Parathyroid adenoma (tissue), 2 donors: Measurements from ENCODE around the gene MTMR12.
"Not testable (repeated sequence)": the region's sequence is repeated elsewhere in the genome, so short reads cannot be mapped to it uniquely, and the experiment has no call there.

ENCODE experiments used
- H2AFZ ChIP-seq: fragments of 300-600 bp; sonication (generic); one replicate; pipeline ENCODE4 v1.7.0; 2017; ENCODE audit warnings: antibody characterized with exemption, mild to moderate bottlenecking
- H3K27ac ChIP-seq: fragments of 300-600 bp; sonication (generic); one replicate; pipeline ENCODE4 v1.7.0; 2017
- H3K27me3 ChIP-seq: fragments of 300-600 bp; sonication (generic); one replicate; pipeline ENCODE4 v1.7.0; 2017; ENCODE audit warnings: low read length; ENCODE audit not compliant: control insufficient read depth, insufficient read depth
- H3K36me3 ChIP-seq: fragments of 300-600 bp; sonication (generic); one replicate; pipeline ENCODE4 v1.7.0; 2017; ENCODE audit warnings: low read length; ENCODE audit not compliant: control insufficient read depth, insufficient read depth
- H3K4me1 ChIP-seq: fragments of 300-600 bp; sonication (generic); one replicate; pipeline ENCODE4 v1.7.0; 2017; ENCODE audit warnings: control low read depth
- H3K4me2 ChIP-seq: fragments of 300-600 bp; sonication (generic); one replicate; pipeline ENCODE4 v1.7.0; 2017; ENCODE audit warnings: low read length
- H3K4me3 ChIP-seq: fragments of 300-600 bp; sonication (generic); one replicate; pipeline ENCODE4 v1.7.0; 2017; ENCODE audit warnings: low read depth, low read length
- H3K79me2 ChIP-seq: fragments of 300-600 bp; sonication (generic); one replicate; pipeline ENCODE4 v1.7.0; 2017; ENCODE audit warnings: control low read depth
- H3K9ac ChIP-seq: fragments of 300-600 bp; sonication (generic); one replicate; pipeline ENCODE4 v1.7.0; 2017; ENCODE audit warnings: mild to moderate bottlenecking
- H3K9me3 ChIP-seq: fragments of 300-600 bp; sonication (generic); one replicate; pipeline ENCODE4 v1.7.0; 2017; ENCODE audit warnings: low read length; ENCODE audit not compliant: control insufficient read depth
- TF ChIP-seq, protein P1 (sequence below): fragments of 300-600 bp; sonication (generic); IDR thresholded peaks from one replicate; pipeline ENCODE4 v1.7.0; 2017; ENCODE audit warnings: antibody characterized with exemption, mild to moderate bottlenecking
- donor health status: primary hyperparathyroidism.

Gene MTMR12

GRCh38 chr5:32326216-32326772, 13.6 kb upstream of the MTMR12 start:
- Histone ChIP-seq H3K9me3 (no peaks in the 10 kb centered on the region), H3K9ac (no peak overlapping the region), H3K4me2 (no peak overlapping the region), H2AFZ (peak overlapping the region; percentile 22), H3K27ac (no peak overlapping the region), H3K4me1 (no peaks in the 10 kb centered on the region), H3K4me3 (no peak overlapping the region), H3K27me3 (no peaks in the 10 kb centered on the region), H3K36me3 (no peaks in the 10 kb centered on the region), H3K79me2 (no peaks in the 10 kb centered on the region)
- TF ChIP-seq, protein P1, sequence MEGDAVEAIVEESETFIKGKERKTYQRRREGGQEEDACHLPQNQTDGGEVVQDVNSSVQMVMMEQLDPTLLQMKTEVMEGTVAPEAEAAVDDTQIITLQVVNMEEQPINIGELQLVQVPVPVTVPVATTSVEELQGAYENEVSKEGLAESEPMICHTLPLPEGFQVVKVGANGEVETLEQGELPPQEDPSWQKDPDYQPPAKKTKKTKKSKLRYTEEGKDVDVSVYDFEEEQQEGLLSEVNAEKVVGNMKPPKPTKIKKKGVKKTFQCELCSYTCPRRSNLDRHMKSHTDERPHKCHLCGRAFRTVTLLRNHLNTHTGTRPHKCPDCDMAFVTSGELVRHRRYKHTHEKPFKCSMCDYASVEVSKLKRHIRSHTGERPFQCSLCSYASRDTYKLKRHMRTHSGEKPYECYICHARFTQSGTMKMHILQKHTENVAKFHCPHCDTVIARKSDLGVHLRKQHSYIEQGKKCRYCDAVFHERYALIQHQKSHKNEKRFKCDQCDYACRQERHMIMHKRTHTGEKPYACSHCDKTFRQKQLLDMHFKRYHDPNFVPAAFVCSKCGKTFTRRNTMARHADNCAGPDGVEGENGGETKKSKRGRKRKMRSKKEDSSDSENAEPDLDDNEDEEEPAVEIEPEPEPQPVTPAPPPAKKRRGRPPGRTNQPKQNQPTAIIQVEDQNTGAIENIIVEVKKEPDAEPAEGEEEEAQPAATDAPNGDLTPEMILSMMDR = no peak

DNA sequence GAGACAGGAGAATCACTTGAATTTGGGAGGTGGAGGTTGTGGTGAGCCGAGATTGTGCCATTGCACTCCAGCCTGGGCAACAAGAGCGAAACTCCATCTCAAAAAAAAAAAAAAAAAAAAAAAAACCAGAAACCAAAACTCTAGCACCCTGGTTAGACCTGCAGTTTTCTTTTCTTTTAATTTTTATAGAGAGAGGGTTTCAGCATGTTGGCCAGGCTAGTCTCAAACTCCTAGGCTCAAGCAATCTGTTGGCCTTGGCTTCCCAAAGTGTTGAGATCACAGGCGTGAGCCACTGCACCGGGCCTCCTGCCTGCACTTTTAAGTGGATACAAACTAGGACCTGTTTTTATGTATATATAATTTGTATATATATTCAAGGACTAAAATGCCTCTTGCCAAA, 12.9 kb upstream of the MTMR12 start:
- H2AFZ ChIP-seq = peak overlapping the region; percentile 22
- TF ChIP-seq, protein P1 = no peak
- no peaks in the 10 kb centered on the region for H3K9me3 ChIP-seq
- H3K27ac ChIP-seq = no peak overlapping the region
- H3K9ac ChIP-seq = no peak overlapping the region
- H3K36me3 ChIP-seq = no peaks in the 10 kb centered on the region
- H3K4me1 ChIP-seq = no peaks in the 10 kb centered on the region
- no peak overlapping the region for H3K4me2 ChIP-seq
- no peaks in the 10 kb centered on the region for H3K27me3 ChIP-seq
- no peaks in the 10 kb centered on the region for H3K79me2 ChIP-seq
- H3K4me3 ChIP-seq = no peak overlapping the region

DNA sequence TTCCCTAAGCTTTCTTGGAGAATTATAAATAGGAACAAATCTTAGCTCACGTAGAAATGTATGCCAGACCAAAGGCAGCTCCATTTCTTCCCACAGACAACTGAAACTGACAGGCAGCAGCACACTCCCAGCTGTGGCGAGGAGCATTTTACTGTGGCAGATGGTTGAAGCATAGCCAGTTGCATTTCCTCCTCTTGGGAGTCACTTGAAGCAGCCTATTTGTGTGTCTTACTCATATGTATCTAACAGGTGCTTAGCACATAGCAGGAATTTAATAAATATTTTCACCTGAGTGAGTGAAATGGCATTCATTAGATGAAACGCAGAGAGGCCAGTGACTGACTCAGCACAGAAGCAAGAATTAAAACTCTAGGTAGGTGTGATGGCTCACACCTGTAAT, 12.3 kb upstream of the MTMR12 start:
- Histone ChIP-seq H3K27me3 (no peaks in the 10 kb centered on the region), H3K4me2 (no peak overlapping the region), H3K36me3 (no peaks in the 10 kb centered on the region), H3K4me3 (no peak overlapping the region), H3K4me1 (no peaks in the 10 kb centered on the region), H3K27ac (no peak overlapping the region), H3K79me2 (no peaks in the 10 kb centered on the region), H3K9ac (no peak overlapping the region), H2AFZ (peak overlapping the region; percentile 28), H3K9me3 (no peaks in the 10 kb centered on the region)
- TF ChIP-seq, protein P1 = no peak

DNA sequence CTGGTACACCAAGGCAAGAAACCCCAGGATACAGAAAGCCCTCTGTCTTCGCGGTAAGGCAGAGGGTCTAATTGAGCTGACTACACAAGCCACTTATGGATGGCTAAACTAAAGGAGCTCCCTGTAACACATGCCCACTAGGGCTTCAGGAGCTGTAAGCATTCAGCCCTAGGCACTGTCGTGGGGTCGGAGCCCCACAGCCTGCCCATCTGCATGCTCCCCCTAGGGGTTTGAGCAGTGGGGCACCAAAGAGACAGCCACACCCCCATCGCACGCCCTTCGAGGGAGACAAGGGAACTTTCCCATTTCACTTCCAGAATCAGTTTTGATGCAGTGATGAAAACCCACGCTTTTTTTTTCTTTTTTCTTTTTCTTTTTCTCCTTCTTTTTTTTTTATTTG, 11.0 kb upstream of the MTMR12 start:
- TF ChIP-seq, protein P1 = no peak
- H3K4me3 ChIP-seq = no peak overlapping the region
- H3K27me3 ChIP-seq = no peaks in the 10 kb centered on the region
- no peak overlapping the region for H3K9ac ChIP-seq
- H3K79me2 ChIP-seq = no peaks in the 10 kb centered on the region
- no peaks in the 10 kb centered on the region for H3K36me3 ChIP-seq
- no peak overlapping the region for H3K27ac ChIP-seq
- no peak overlapping the region for H3K4me2 ChIP-seq
- H2AFZ ChIP-seq = no peak overlapping the region
- no peaks in the 10 kb centered on the region for H3K9me3 ChIP-seq
- H3K4me1 ChIP-seq = no peaks in the 10 kb centered on the region

- no peak overlapping the region for H3K4me2 ChIP-seq
- no peaks in the 10 kb centered on the region for H3K36me3 ChIP-seq
- H3K9me3 ChIP-seq = no peaks in the 10 kb centered on the region
- no peaks in the 10 kb centered on the region for H3K79me2 ChIP-seq
- no peaks in the 10 kb centered on the region for H3K4me1 ChIP-seq
- H2AFZ ChIP-seq = no peak overlapping the region
- H3K27ac ChIP-seq = no peak overlapping the region
- no peak overlapping the region for H3K9ac ChIP-seq
- TF ChIP-seq, protein P1 = no peak
- no peak overlapping the region for H3K4me3 ChIP-seq
- H3K27me3 ChIP-seq = no peaks in the 10 kb centered on the region
Measured at GRCh38 chr5:32322882-32323281, 10.1 kb upstream of the MTMR12 start.

DNA sequence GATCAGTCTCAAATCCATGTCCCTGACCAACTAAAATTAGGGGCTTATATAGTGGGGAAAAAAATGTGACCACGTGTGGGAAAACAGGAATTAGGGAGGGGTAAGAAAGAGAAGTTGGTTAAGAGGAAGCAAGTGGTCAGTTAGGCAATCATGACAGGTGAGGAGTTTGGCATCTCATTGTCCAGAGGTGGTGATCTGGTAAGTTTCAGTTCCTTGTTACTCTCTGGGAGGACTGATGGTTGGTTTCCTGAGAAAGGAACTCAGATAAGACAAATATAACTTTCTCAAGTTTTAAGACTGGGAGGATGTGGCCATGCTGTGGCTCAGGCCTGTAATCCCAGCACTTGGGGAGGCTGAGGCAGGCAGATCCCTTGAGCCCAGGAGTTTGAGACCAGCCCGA, 9.0 kb upstream of the MTMR12 start:
- H3K27me3 ChIP-seq, H2AFZ ChIP-seq, H3K9me3 ChIP-seq, H3K4me1 ChIP-seq, H3K27ac ChIP-seq, H3K4me2 ChIP-seq, H3K36me3 ChIP-seq, H3K9ac ChIP-seq, H3K4me3 ChIP-seq, H3K79me2 ChIP-seq: not testable (repeated sequence)
